Stimulated activated naive CD8-positive, alpha-beta T cell treated with anti-CD3 and anti-CD28 coated beads, Interleukin-15, Interleukin-2, amounts not matched to agents 100 U/mL and 50 U/mL, for 24 hours (primary cell): Measurements from ENCODE around the gene FGGY.

ENCODE experiments used
- ATAC-seq: fragments of 150-1000 bp; cut with Tn5 transposase; one replicate; pipeline ENCODE4 v1.10.0; 2021
- DNase-seq: peaks from one replicate; pipeline ENCODE4 v3.0.0; 2021

The FGGY gene

GRCh38 chr1:59414406-59415133 lies 117.7 kb downstream of the FGGY start:
- DNase-seq: no peak
- no peak for ATAC-seq

- ATAC-seq (no peak), DNase-seq (no peak)
Measured at GRCh38 chr1:59415286-59415850, 118.5 kb downstream of the FGGY start.

- no peak for ATAC-seq
- DNase-seq: no peak
Measured at GRCh38 chr1:59415881-59416280, 119.0 kb downstream of the FGGY start.

GRCh38 chr1:59417406-59417805 lies 120.5 kb downstream of the FGGY start:
- no peak for DNase-seq
- ATAC-seq: no peak

- ATAC-seq (no peak), DNase-seq (no peak)
Measured at GRCh38 chr1:59418363-59419144, 121.7 kb downstream of the FGGY start.

GRCh38 chr1:59419361-59420140 lies 122.7 kb downstream of the FGGY start:
- DNase-seq (no peak), ATAC-seq (no peak)

GRCh38 chr1:59421232-59421920 lies 124.5 kb downstream of the FGGY start:
- ATAC-seq: no peak
- no peak for DNase-seq

- ATAC-seq: no peak
- no peak for DNase-seq
Measured at GRCh38 chr1:59422921-59423575, 126.2 kb downstream of the FGGY start.

GRCh38 chr1:59427155-59427554 lies 130.3 kb downstream of the FGGY start:
- DNase-seq: no peak
- ATAC-seq: no peak

- no peak for ATAC-seq
- DNase-seq: no peak
Measured at GRCh38 chr1:59427784-59428183, 130.9 kb downstream of the FGGY start.

- ATAC-seq (no peak), DNase-seq (no peak)
Measured at GRCh38 chr1:59428828-59429227, 131.9 kb downstream of the FGGY start.

GRCh38 chr1:59429656-59430055 lies 132.8 kb downstream of the FGGY start:
- ATAC-seq: no peak
- DNase-seq: no peak

GRCh38 chr1:59431566-59432294 lies 134.8 kb downstream of the FGGY start:
- DNase-seq (no peak), ATAC-seq (no peak)

GRCh38 chr1:59432531-59433439 lies 135.9 kb downstream of the FGGY start:
- ATAC-seq: peak; percentile 91
- peak; percentile 22 for DNase-seq

- DNase-seq: no peak
- no peak for ATAC-seq
Measured at GRCh38 chr1:59433440-59433813, 136.5 kb downstream of the FGGY start.

GRCh38 chr1:59434336-59434735 lies 137.4 kb downstream of the FGGY start:
- ATAC-seq (peak; percentile 17), DNase-seq (peak; percentile 14)

GRCh38 chr1:59436637-59437036 lies 139.7 kb downstream of the FGGY start:
- ATAC-seq (no peak), DNase-seq (no peak)

- no peak for ATAC-seq
- DNase-seq: no peak
Measured at GRCh38 chr1:59438058-59438560, 141.2 kb downstream of the FGGY start.

- peak; percentile 92 for ATAC-seq
Measured at GRCh38 chr1:59442492-59442891, 145.6 kb downstream of the FGGY start.

More at GRCh38 chr1:59442492-59442891, 145.6 kb downstream of the FGGY start:
- DNase-seq: no peak
